ENCODE data around the gene RPTOR. TPM values are rescaled to one million over a fixed set of nuclear protein-coding genes. Genes with fewer than 3 reads are reported as not detected.

Gene RPTOR
- total RNA-seq, 1 experiment from 2014 or later = 46.2 TPM

DNA sequence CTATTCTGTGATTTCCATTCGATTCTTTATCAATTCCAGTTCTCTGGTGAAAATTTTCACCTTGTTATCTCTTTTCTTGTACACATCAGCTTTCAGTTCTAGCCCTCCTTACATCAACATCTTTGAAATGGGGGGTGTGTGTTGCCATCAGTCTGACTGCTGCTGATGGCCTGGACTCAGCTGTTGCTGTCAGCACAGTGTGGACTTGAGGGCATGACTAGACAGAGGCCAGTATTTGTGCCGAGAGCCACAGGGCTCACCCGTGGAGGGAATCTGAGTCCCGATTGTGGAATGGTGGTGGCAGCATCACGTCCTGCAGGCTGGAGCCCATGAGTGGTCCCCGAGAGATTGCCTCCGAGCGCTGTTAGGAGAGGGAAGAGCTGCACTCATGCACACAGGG lies 114.2 kb downstream of the RPTOR start:
- intact Hi-C loops (cut with micrococcal nuclease) = no loop called here
- ChIA-PET POLR2A (ENCODE audit: unreplicated experiment) (no interaction called here), CTCF (no interaction called here)
- H3K4me1 ChIP-seq (ENCODE audit: insufficient read depth, low read length) = no peaks in the 10 kb centered on the region
- H3F3A ChIP-seq (ENCODE audit: low read length, unreplicated experiment) = no peaks in the 10 kb centered on the region
- no peak overlapping the region for H3K4me2 ChIP-seq (ENCODE audit: low read length)
- H2AFZ ChIP-seq (ENCODE audit: low read length) = no peak overlapping the region
- no peak for DNase-seq
- peaks cover 4% of the 10 kb centered on the region; the same call in 1 of the 2 replicates for H3K36me3 ChIP-seq (ENCODE audit: low read depth, low read length)
- peaks cover 88% of the 10 kb centered on the region for H3K79me2 ChIP-seq (ENCODE audit: low read length)
- H3K9me2 ChIP-seq (replicated peaks; ENCODE audit: low read length) = no peaks in the 10 kb centered on the region
- TF ChIP-seq CTCF (conservative IDR thresholded peaks at IDR 0.05; ENCODE audit: low read depth, low read length) = no peak
- no peak for TF ChIP-seq EZH2 (IDR thresholded peaks at IDR 0.05; ENCODE audit: low read length, unreplicated experiment)
- TF ChIP-seq EZH2phosphoT487 (IDR thresholded peaks at IDR 0.05; ENCODE audit: borderline replicate concordance, low read length) = no peak
- no peaks in the 10 kb centered on the region for H4K20me1 ChIP-seq (ENCODE audit: low read length)
- no peak overlapping the region for H3K27ac ChIP-seq (ENCODE audit: low read length)
- H3K27me3 ChIP-seq (ENCODE audit: low read length) = no peaks in the 10 kb centered on the region
- H3K9ac ChIP-seq (ENCODE audit: low read length) = no peak overlapping the region
- no peaks in the 10 kb centered on the region for H3K9me3 ChIP-seq (ENCODE audit: low read length)
- no TSS peak for BruUV-seq (replicated peaks)
- H3K4me3 ChIP-seq (ENCODE audit: low read length) = no peak overlapping the region
- no peak for ATAC-seq

DNA sequence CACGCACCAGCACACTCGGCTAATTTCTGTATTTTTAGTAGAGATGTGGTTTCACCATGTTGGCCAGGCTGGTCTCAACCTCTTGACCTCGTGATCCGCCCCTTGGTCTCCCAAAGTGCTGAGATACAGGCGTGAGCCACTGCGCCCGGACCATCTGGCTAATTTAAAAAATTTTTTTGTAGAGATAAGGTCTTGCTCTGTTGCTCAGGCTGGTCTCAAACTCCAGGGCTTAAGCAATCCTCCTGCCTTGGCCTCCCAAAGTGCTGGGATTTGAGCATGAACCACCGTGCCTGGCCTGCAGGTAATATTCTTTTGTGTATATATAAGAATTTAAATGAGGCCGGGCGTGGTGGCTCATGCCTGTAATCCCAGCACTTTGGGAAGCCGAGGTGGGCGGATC lies 115.0 kb downstream of the RPTOR start:
- Histone ChIP-seq H3K27ac (ENCODE audit: low read length) (no peak overlapping the region), H3K9me3 (ENCODE audit: low read length) (no peaks in the 10 kb centered on the region), H3K9me2 (replicated peaks; ENCODE audit: low read length) (no peaks in the 10 kb centered on the region), H3K4me3 (ENCODE audit: low read length) (no peak overlapping the region), H3K36me3 (ENCODE audit: low read depth, low read length) (peaks cover 4% of the 10 kb centered on the region; the same call in 1 of the 2 replicates), H2AFZ (ENCODE audit: low read length) (no peak overlapping the region), H4K20me1 (ENCODE audit: low read length) (no peaks in the 10 kb centered on the region), H3K4me2 (ENCODE audit: low read length) (no peak overlapping the region), H3K27me3 (ENCODE audit: low read length) (no peaks in the 10 kb centered on the region), H3K9ac (ENCODE audit: low read length) (no peak overlapping the region), H3K4me1 (ENCODE audit: insufficient read depth, low read length) (no peaks in the 10 kb centered on the region), H3F3A (ENCODE audit: low read length, unreplicated experiment) (no peaks in the 10 kb centered on the region), H3K79me2 (ENCODE audit: low read length) (peaks cover 87% of the 10 kb centered on the region)
- no TSS peak for BruUV-seq (replicated peaks)
- intact Hi-C loops (cut with micrococcal nuclease) = no loop called here
- CTCF ChIA-PET = no interaction called here
- POLR2A ChIA-PET (ENCODE audit: unreplicated experiment) = no interaction called here
- no peak for ATAC-seq
- no peak for DNase-seq
- TF ChIP-seq CTCF (conservative IDR thresholded peaks at IDR 0.05; ENCODE audit: low read depth, low read length) (no peak), EZH2phosphoT487 (IDR thresholded peaks at IDR 0.05; ENCODE audit: borderline replicate concordance, low read length) (no peak), EZH2 (IDR thresholded peaks at IDR 0.05; ENCODE audit: low read length, unreplicated experiment) (no peak)

DNA sequence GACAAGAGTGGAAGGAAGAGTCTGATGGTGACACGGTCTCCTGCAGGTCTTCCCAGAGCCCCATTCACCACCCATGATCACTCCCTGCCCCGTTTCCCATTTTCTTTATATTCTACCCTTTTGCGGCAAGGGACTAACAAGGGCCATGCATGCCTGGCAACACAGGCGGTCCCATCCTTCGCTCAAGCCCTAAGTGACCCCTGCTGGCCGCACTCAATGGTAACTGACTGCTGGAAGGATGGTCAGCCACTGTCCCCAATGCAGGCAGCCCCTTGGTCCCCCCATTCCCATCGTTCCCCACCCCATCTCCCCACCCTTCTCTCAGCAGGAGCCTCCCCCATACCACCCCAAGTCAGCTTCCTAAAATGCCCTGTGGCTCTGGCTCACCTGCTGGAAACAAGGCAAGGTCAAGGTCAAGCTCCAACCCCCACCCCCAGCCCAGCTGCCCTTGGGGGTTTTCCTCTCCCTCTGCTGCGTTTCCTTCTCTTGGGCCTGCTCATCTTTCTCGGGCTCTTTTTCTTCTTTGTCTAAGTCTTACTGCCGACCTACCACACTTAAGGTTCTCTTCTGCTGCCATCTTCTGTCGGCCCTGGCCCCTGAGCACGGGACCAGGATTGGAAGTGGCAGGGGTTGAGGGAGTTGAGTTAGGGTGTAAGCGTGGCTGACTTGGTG lies 116.0 kb downstream of the RPTOR start:
- no peaks in the 10 kb centered on the region for H3K9me3 ChIP-seq (ENCODE audit: low read length)
- no peaks in the 10 kb centered on the region for H3K9me2 ChIP-seq (replicated peaks; ENCODE audit: low read length)
- no peaks in the 10 kb centered on the region for H4K20me1 ChIP-seq (ENCODE audit: low read length)
- ATAC-seq = no peak
- no peaks in the 10 kb centered on the region for H3K27me3 ChIP-seq (ENCODE audit: low read length)
- no peak for TF ChIP-seq EZH2phosphoT487 (IDR thresholded peaks at IDR 0.05; ENCODE audit: borderline replicate concordance, low read length)
- TF ChIP-seq EZH2 (IDR thresholded peaks at IDR 0.05; ENCODE audit: low read length, unreplicated experiment) = no peak
- no peak for TF ChIP-seq CTCF (conservative IDR thresholded peaks at IDR 0.05; ENCODE audit: low read depth, low read length)
- no TSS peak for BruUV-seq (replicated peaks)
- H3K36me3 ChIP-seq (ENCODE audit: low read depth, low read length) = peaks cover 2% of the 10 kb centered on the region; the same call in 1 of the 2 replicates
- peaks cover 82% of the 10 kb centered on the region for H3K79me2 ChIP-seq (ENCODE audit: low read length)
- H3K4me3 ChIP-seq (ENCODE audit: low read length) = no peak overlapping the region
- ChIA-PET CTCF (no interaction called here), POLR2A (ENCODE audit: unreplicated experiment) (no interaction called here)
- DNase-seq = no peak
- no peak overlapping the region for H3K9ac ChIP-seq (ENCODE audit: low read length)
- H2AFZ ChIP-seq (ENCODE audit: low read length) = no peak overlapping the region
- H3F3A ChIP-seq (ENCODE audit: low read length, unreplicated experiment) = no peaks in the 10 kb centered on the region
- intact Hi-C loops (cut with micrococcal nuclease) = no loop called here
- H3K4me1 ChIP-seq (ENCODE audit: insufficient read depth, low read length) = no peaks in the 10 kb centered on the region
- H3K27ac ChIP-seq (ENCODE audit: low read length) = no peak overlapping the region
- no peak overlapping the region for H3K4me2 ChIP-seq (ENCODE audit: low read length)
